Measurements from ENCODE around the gene PTMA.
"Not testable (repeated sequence)": the region's sequence is repeated elsewhere in the genome, so short reads cannot be mapped to it uniquely, and the experiment has no call there.

PTMA gene

GRCh38 chr2:231710799-231711676 is 2.7 kb downstream of the PTMA start:
- peak; percentile 23 for TF ChIP-seq CTCF (IDR thresholded peaks at IDR 0.05; ENCODE audit: low read depth, low read length)
- no peak for DNase-seq (ENCODE audit: extremely low read depth, low read depth)

DNA sequence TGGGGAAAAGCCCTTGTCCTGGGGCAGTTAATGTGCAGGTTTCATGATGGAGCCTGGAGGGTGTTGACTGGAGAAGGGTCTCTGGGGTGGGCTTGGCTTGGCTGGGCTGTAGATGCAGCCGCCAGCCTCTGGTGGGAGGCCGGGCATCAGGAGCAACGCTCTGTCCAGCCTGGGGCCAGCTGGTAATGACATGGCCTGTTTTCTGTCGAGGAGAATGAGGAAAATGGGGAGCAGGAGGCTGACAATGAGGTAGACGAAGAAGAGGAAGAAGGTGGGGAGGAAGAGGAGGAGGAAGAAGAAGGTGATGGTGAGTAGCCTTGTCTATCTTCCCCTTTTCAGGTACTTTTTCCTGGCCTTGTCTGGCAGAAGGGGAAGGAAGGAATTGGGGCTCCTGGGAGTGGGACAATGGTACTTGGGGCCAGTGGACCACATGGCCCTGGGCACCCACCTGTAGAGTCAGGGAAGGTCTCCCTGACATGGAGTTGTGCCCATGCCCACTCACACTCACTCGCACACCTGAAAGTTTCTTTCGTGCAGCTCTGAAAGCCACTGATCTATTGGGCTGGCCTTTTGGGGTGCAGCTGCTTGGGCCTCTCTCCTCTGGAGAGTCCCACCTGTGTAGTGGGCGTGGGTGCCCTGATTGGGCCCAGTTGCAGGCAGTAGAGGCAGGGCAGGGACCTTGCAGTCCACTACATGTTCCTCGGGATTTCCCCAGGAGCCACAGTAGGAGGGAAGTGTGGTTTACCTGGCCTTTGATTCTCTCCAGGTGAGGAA is 3.5 kb downstream of the PTMA start:
- no peak for DNase-seq (ENCODE audit: extremely low read depth, low read depth)
- TF ChIP-seq CTCF (IDR thresholded peaks at IDR 0.05; ENCODE audit: low read depth, low read length): no peak

DNA sequence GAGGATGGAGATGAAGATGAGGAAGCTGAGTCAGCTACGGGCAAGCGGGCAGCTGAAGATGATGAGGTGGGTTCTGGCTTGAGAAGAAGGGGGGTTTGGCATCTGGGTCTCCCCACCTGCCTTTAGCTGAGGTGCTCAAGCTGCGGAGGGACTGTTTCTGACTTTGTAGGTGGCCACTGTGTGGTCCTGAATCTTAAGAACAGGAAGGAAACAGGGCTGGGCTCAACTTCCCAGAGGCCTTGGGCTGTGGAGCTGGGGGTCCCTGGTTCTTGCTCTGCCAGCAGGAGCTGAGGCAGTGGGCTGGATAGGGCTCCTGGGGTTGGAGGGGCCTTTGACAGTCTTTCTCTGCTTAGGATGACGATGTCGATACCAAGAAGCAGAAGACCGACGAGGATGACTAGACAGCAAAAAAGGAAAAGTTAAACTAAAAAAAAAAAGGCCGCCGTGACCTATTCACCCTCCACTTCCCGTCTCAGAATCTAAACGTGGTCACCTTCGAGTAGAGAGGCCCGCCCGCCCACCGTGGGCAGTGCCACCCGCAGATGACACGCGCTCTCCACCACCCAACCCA is 4.2 kb downstream of the PTMA start:
- DNase-seq (ENCODE audit: extremely low read depth, low read depth): not testable (repeated sequence)

- DNase-seq (ENCODE audit: extremely low read depth, low read depth): not testable (repeated sequence)
Measured at GRCh38 chr2:231713406-231713729, 5.0 kb downstream of the PTMA start.

- peak; percentile 94 for TF ChIP-seq CTCF (IDR thresholded peaks at IDR 0.05; ENCODE audit: low read depth, low read length)
- DNase-seq (ENCODE audit: extremely low read depth, low read depth): peak; percentile 57
Measured at GRCh38 chr2:231713730-231714638, 5.7 kb downstream of the PTMA start.

DNA sequence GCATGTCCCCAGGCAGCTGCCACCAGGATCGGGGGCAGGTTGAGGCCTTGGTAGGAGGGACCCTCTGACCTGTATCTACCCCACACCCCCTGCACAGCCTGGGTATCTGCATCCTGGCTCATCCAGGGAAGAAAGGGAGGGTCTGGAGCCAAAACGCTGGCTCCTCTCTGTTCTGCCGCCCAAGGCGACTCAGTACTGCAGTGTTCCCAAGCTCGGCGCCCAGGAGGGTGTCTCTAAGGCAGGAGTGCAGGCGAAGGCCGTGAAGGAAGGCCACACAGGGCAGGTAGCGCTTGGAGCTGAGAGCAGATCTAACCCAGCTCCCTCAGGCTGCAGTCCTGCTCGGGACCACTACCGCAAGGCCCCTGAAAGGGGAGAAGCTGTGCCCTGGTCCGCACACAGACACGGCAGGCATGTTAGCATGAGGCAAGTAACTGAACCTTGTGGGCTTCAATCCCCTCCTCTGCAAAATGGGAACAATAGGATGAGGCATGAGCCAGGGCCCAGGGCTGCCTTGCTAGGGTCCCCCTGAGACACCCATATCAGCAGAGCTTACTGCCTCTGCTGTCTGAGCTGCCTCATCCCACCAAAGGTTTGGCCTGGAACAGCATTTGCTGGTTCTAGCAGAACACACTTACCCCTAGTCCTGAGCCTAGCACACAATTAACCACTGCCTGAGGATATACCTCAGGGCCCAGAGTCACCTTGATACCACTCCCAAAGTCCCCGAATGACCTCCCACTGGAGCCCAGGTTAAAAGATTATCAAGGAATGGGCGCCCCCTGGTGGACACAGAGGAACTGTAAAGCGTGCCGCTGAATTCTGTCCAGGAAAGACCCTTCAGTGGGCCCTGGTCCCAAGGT is 6.5 kb downstream of the PTMA start:
- TF ChIP-seq CTCF (IDR thresholded peaks at IDR 0.05; ENCODE audit: low read depth, low read length): peak; percentile 79
- DNase-seq (ENCODE audit: extremely low read depth, low read depth): no peak

GRCh38 chr2:231715499-231715837 is 7.1 kb downstream of the PTMA start:
- no peak for DNase-seq (ENCODE audit: extremely low read depth, low read depth)
- no peak for TF ChIP-seq CTCF (IDR thresholded peaks at IDR 0.05; ENCODE audit: low read depth, low read length)
